HepG2 (cell line): ENCODE data around the gene GPRIN1. TPM values are rescaled to one million over a fixed set of nuclear protein-coding genes. Genes with fewer than 3 reads are reported as not detected.

Source experiments
- ATAC-seq: fragments of 200-7000 bp; cut with Tn5 transposase; 3 replicates; pipeline ENCODE4 v1.9.1; 2020; ENCODE audit warnings: mild to moderate bottlenecking, moderate library complexity
- BruUV-seq: library from RNA; stranded (reverse); fragments of 400-500 nt; replicated peaks from 2 replicates; lab custom pipeline; 2021; lab: Mats Ljungman, UMichigan
- CTCF ChIA-PET: fragments of 300-600 bp; formaldehyde crosslinking; extraction: SDS; loops from one replicate; lab custom pipeline; 2021; ENCODE audit warnings: low total read pairs, inconsistent platforms, low intra/inter-chr PET ratio; lab: Yijun Ruan, JAX
- POLR2A ChIA-PET: fragments of 350-600 bp; sonication (Branson Sonifier 250); formaldehyde crosslinking; loops from one replicate; lab custom pipeline; 2020; ENCODE audit warnings: antibody characterized with exemption, inconsistent platforms; lab: Yijun Ruan, JAX
- DNase-seq: peaks from one replicate; pipeline ENCODE4 v3.0.0-alpha.2; 2015; ENCODE audit warnings: low spot score
- FAIRE-seq: peaks from 3 replicates; lab custom pipeline; 2011; peaks lifted over from hg19 to GRCh38; lab: Jason Lieb, UNC
- H2AFZ ChIP-seq: one replicate; pipeline ENCODE4 v1.6.1; 2011; ENCODE audit warnings: low read length, inconsistent platforms
- H3K27ac ChIP-seq: fragments of 300-600 bp; 3 replicates; pipeline ENCODE4 v1.8.0; 2011; ENCODE audit warnings: mixed run types, mild to moderate bottlenecking, mixed read lengths, low read length, inconsistent platforms; ENCODE audit not compliant: insufficient read depth; ENCODE audit errors: extremely low read length
- H3K27me3 ChIP-seq, 2 experiments: fragments of 200-600 bp in 1 of 2; 2 replicates in 1 of 2; 3 replicates in 1 of 2; pipeline versions ENCODE4 v1.6.0 to v1.8.0; 2011; ENCODE audit warnings: low read length in 2 of 2, mild to moderate bottlenecking in 2 of 2, moderate library complexity in 2 of 2, inconsistent platforms in 1 of 2; ENCODE audit not compliant: insufficient read depth in 2 of 2, control insufficient read depth in 1 of 2
- H3K36me3 ChIP-seq, 2 experiments: fragments of 200-600 bp in 1 of 2; replicated peaks in 1 of 2; 2 replicates in 1 of 2; 3 replicates in 1 of 2; pipeline versions ENCODE4 v1.5.1 to v1.8.0; 2011; ENCODE audit warnings: low read length in 2 of 2, inconsistent platforms in 1 of 2; ENCODE audit not compliant: insufficient read depth in 2 of 2, control insufficient read depth in 1 of 2
- H3K4me1 ChIP-seq: 2 replicates; pipeline ENCODE4 v1.5.1; 2012; ENCODE audit warnings: low read length, inconsistent platforms; ENCODE audit not compliant: insufficient read depth
- H3K4me2 ChIP-seq: 2 replicates; pipeline ENCODE4 v1.6.0; 2011; ENCODE audit warnings: low read depth, low read length, inconsistent platforms
- H3K4me3 ChIP-seq, 3 experiments: fragments of 200-600 bp in 1 of 3; sonication (generic), shearing (Covaris generic) in 1 of 3; replicated peaks in 1 of 3; 2 replicates each; pipeline ENCODE4 v1.5.1; 2011 to 2016; ENCODE audit warnings: low read length in 3 of 3, inconsistent platforms in 2 of 3, low read depth in 2 of 3, mild to moderate bottlenecking in 2 of 3, control low read depth in 1 of 3, mixed read lengths in 1 of 3; ENCODE audit not compliant: insufficient read depth in 1 of 3
- H3K79me2 ChIP-seq: one replicate; pipeline ENCODE4 v1.6.1; 2011; ENCODE audit warnings: low read length, inconsistent platforms; ENCODE audit not compliant: insufficient read depth
- H3K9ac ChIP-seq: 2 replicates; pipeline ENCODE4 v1.6.0; 2011; ENCODE audit warnings: mild to moderate bottlenecking, low read depth, low read length, inconsistent platforms; ENCODE audit not compliant: insufficient read depth
- H3K9me3 ChIP-seq: 2 replicates; pipeline ENCODE4 v1.5.1; 2012; ENCODE audit warnings: mild to moderate bottlenecking, low read length
- H4K20me1 ChIP-seq: 2 replicates; pipeline ENCODE4 v1.6.0; 2011; ENCODE audit warnings: inconsistent platforms, mild to moderate bottlenecking, low read length, moderate library complexity; ENCODE audit not compliant: insufficient read depth
- AGO1 ChIP-seq: fragments of 200-400 bp; formaldehyde crosslinking; IDR thresholded peaks from 2 replicates; pipeline ENCODE4 v1.6.1; 2017; ENCODE audit warnings: mild to moderate bottlenecking, low read depth, low read length, moderate library complexity; ENCODE audit not compliant: poor library complexity, severe bottlenecking
- ARID3A ChIP-seq: IDR thresholded peaks from 2 replicates; pipeline ENCODE4 v1.6.1; 2012; ENCODE audit warnings: low read depth, low read length, improper control_type of control experiment
- ATM ChIP-seq: fragments of 450-650 bp; IDR thresholded peaks from 2 replicates; pipeline ENCODE4 v1.7.1; 2017; ENCODE audit warnings: mild to moderate bottlenecking, borderline replicate concordance
- CHD2 ChIP-seq: IDR thresholded peaks from 2 replicates; pipeline ENCODE4 v1.6.1; 2011; ENCODE audit warnings: low read depth, low read length, improper control_type of control experiment
- ESRRA ChIP-seq: sonication (generic); formaldehyde crosslinking; IDR thresholded peaks from 2 replicates; pipeline ENCODE4 v1.5.1; 2020; ENCODE audit warnings: mild to moderate bottlenecking, low read depth, missing genetic modification reagents
- KDM5B ChIP-seq: sonication (generic); formaldehyde crosslinking; IDR thresholded peaks from 2 replicates; pipeline ENCODE4 v1.4.0; 2020; ENCODE audit warnings: missing genetic modification reagents, mild to moderate bottlenecking, borderline replicate concordance
- MTA1 ChIP-seq: sonication (generic); formaldehyde crosslinking; IDR thresholded peaks from 2 replicates; pipeline ENCODE4 v1.4.0; 2020; ENCODE audit warnings: missing genetic modification reagents, mild to moderate bottlenecking, borderline replicate concordance
- MTA3 ChIP-seq: sonication (generic); formaldehyde crosslinking; IDR thresholded peaks from 2 replicates; pipeline ENCODE4 v1.4.0; 2020; ENCODE audit warnings: missing genetic modification reagents
- NPAS2 ChIP-seq: sonication (generic); formaldehyde crosslinking; IDR thresholded peaks from 2 replicates; pipeline ENCODE4 v1.8.0; 2022; ENCODE audit warnings: mild to moderate bottlenecking, missing genetic modification reagents, borderline replicate concordance
- PAF1 ChIP-seq: IDR thresholded peaks from 2 replicates; pipeline ENCODE4 v1.6.1; 2016; ENCODE audit warnings: missing genetic modification reagents, missing compliant biosample characterization
- RBM39 ChIP-seq: fragments of 200-400 bp; formaldehyde crosslinking; IDR thresholded peaks from one replicate; pipeline ENCODE4 v1.6.1; 2018; ENCODE audit warnings: antibody characterized with exemption, mild to moderate bottlenecking, low read depth, low read length; ENCODE audit not compliant: poor library complexity, severe bottlenecking
- RFX1 ChIP-seq: fragments of 450-650 bp; IDR thresholded peaks from 2 replicates; pipeline ENCODE4 v1.6.1; 2017
- ZMYM4 ChIP-seq: sonication (generic); formaldehyde crosslinking; IDR thresholded peaks from 2 replicates; pipeline ENCODE4 v1.8.1; 2023; ENCODE audit warnings: mild to moderate bottlenecking, missing genetic modification reagents
- ZNF367 ChIP-seq: sonication (generic); formaldehyde crosslinking; IDR thresholded peaks from 2 replicates; pipeline ENCODE4 v1.4.0; 2020; ENCODE audit warnings: missing genetic modification reagents, borderline replicate concordance
- ZNF746 ChIP-seq: sonication (generic); formaldehyde crosslinking; IDR thresholded peaks from 2 replicates; pipeline ENCODE4 v1.8.0; 2022; ENCODE audit warnings: mild to moderate bottlenecking, missing genetic modification reagents
- WGBS: methylation state at CpG from one replicate; pipeline ENCODE4 v1.1.6; 2017; ENCODE audit warnings: low lambda C conversion rate; 5-methylcytosine and 5-hydroxymethylcytosine counted together
- in situ Hi-C: cut with HindIII; loops from 2 replicates; pipeline ENCODE4 v1.10.0; 2017; ENCODE audit warnings: low pct_unique_long_range_greater_than_20kb; ENCODE audit not compliant: extremely low pct_ligation_motif_present
- intact Hi-C: fragments of 100-400 bp; cut with micrococcal nuclease; formaldehyde crosslinking; loops from one replicate; pipeline ENCODE4 v1.10.0; 2022; ENCODE audit not compliant: unreplicated experiment
- polyA plus RNA-seq, 8 experiments: library from polyadenylated mRNA; depleted of rRNA in 3 of 8; stranded (reverse) in 7 of 8; unstranded in 1 of 8; fragments of >200 nt; fragmentation: Illumina TruSeq in 4 of 8; extraction: Trizol in 4 of 8; gene quantifications; 2 replicates each; pipeline versions ENCODE4 v1.2.1 to v1.2.3, GENCODE V29; 2011 to 2016; ENCODE audit warnings: low read depth in 4 of 8, missing spikeins in 1 of 8, mixed read lengths in 1 of 8; ENCODE audit not compliant: insufficient read depth in 1 of 8
- total RNA-seq, 5 experiments: library from RNA; depleted of rRNA; stranded (reverse); fragments of >200 nt; fragmentation: Illumina TruSeq; extraction: Trizol; gene quantifications; 2 replicates each; pipeline ENCODE4 v1.2.3, GENCODE V29; 2016; ENCODE audit warnings: low read depth in 1 of 5
- TF ChIP-seq, protein P1 (sequence below): sonication (generic); formaldehyde crosslinking; IDR thresholded peaks from 2 replicates; pipeline ENCODE4 v1.4.0; 2020; ENCODE audit warnings: mild to moderate bottlenecking, missing genetic modification reagents

The GPRIN1 gene
- total and polyA plus RNA-seq, 2 of the 13 experiments (the other 11 are each of a cell fraction or from before 2014, with no cell fraction given): 0.32 to 2.0 TPM

GRCh38 chr5:176564002-176564401, 46.0 kb downstream of the GPRIN1 start:
- no TSS peak for BruUV-seq
- CTCF ChIA-PET: no interaction called here
- TF ChIP-seq RBM39 (no peak), AGO1 (no peak), ARID3A (no peak), ZMYM4 (CRISPR knock-in tag) (no peak), ZNF746 (CRISPR knock-in tag) (no peak), PAF1 (CRISPR knock-in tag) (no peak), ATM (no peak), KDM5B (no peak), NPAS2 (CRISPR knock-in tag) (no peak), ZNF367 (CRISPR knock-in tag) (no peak), ESRRA (CRISPR knock-in tag) (no peak), MTA3 (CRISPR knock-in tag) (no peak), MTA1 (CRISPR knock-in tag) (no peak), RFX1 (no peak), CHD2 (no peak)
- TF ChIP-seq, protein P1, sequence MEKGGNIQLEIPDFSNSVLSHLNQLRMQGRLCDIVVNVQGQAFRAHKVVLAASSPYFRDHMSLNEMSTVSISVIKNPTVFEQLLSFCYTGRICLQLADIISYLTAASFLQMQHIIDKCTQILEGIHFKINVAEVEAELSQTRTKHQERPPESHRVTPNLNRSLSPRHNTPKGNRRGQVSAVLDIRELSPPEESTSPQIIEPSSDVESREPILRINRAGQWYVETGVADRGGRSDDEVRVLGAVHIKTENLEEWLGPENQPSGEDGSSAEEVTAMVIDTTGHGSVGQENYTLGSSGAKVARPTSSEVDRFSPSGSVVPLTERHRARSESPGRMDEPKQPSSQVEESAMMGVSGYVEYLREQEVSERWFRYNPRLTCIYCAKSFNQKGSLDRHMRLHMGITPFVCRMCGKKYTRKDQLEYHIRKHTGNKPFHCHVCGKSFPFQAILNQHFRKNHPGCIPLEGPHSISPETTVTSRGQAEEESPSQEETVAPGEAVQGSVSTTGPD (CRISPR knock-in tag): no peak
- DNase-seq (no peak), FAIRE-seq (no peak), ATAC-seq (no peak)
- in situ Hi-C loops (no loop called here), intact Hi-C loops (no loop called here)
- Histone ChIP-seq H2AFZ (no peak overlapping the region), H3K27ac (no peak overlapping the region), H3K9me3 (no peaks in the 10 kb centered on the region), H3K4me1 (peaks cover 11% of the 10 kb centered on the region; the same call in 1 of the 2 replicates), H3K9ac (no peak overlapping the region), H3K79me2 (no peaks in the 10 kb centered on the region), H3K4me2 (no peak overlapping the region), H4K20me1 (no peaks in the 10 kb centered on the region), H3K4me3 (no peak overlapping the region), H3K27me3 (no peaks in the 10 kb centered on the region), H3K36me3 (no peaks in the 10 kb centered on the region)
- WGBS: 93% methylated on average over 10 of the region's 10 CpGs
- POLR2A ChIA-PET: interaction anchor here (1.5 to 1.8 kb wide), 2 partner anchors 15 to 27 kb away, joined by 3 to 5 read pairs; partner anchors contain the start of genes CDHR2 and RNF44
